Smooth muscle cell (in vitro differentiated cells): ENCODE results near the gene HARS2. TPM values are rescaled to one million over a fixed set of nuclear protein-coding genes. Genes with fewer than 3 reads are reported as not detected.

Source experiments
- DNase-seq: peaks from one replicate; lab custom pipeline; 2025; ENCODE audit not compliant: unreplicated experiment; lab: John Stamatoyannopoulos, UW
- H2AFZ ChIP-seq: fragments of 200-600 bp; sonication (generic); 2 replicates; pipeline ENCODE4 v1.6.0; 2016; ENCODE audit warnings: antibody characterized with exemption, low read depth, mild to moderate bottlenecking
- H3F3A ChIP-seq: fragments of 200-600 bp; sonication (generic); 2 replicates; pipeline ENCODE4 v1.6.0; 2017; ENCODE audit warnings: antibody characterized with exemption, low read depth
- H3K27ac ChIP-seq: fragments of 200-600 bp; sonication (generic); 2 replicates; pipeline ENCODE4 v1.5.1; 2016; ENCODE audit warnings: low read depth, mild to moderate bottlenecking
- H3K27me3 ChIP-seq: fragments of 200-600 bp; sonication (generic); 2 replicates; pipeline ENCODE4 v1.6.1; 2016; ENCODE audit warnings: low read depth, mild to moderate bottlenecking
- H3K36me3 ChIP-seq: fragments of 200-600 bp; sonication (generic); 2 replicates; pipeline ENCODE4 v1.5.1; 2016; ENCODE audit warnings: low read depth
- H3K4me1 ChIP-seq: fragments of 200-600 bp; sonication (generic); 2 replicates; pipeline ENCODE4 v1.5.1; 2016; ENCODE audit warnings: low read depth
- H3K4me2 ChIP-seq: fragments of 200-600 bp; sonication (generic); 2 replicates; pipeline ENCODE4 v1.6.0; 2016; ENCODE audit warnings: mild to moderate bottlenecking
- H3K4me3 ChIP-seq: fragments of 200-600 bp; sonication (generic); 2 replicates; pipeline ENCODE4 v1.5.1; 2016; ENCODE audit warnings: mild to moderate bottlenecking
- H3K79me2 ChIP-seq: fragments of 200-600 bp; sonication (generic); 2 replicates; pipeline ENCODE4 v1.6.0; 2016; ENCODE audit warnings: low read depth, mild to moderate bottlenecking
- H3K9ac ChIP-seq: fragments of 200-600 bp; sonication (generic); 2 replicates; pipeline ENCODE4 v1.6.0; 2016; ENCODE audit warnings: low read depth
- H3K9me3 ChIP-seq: fragments of 200-600 bp; sonication (generic); replicated peaks from 2 replicates; pipeline ENCODE4 v1.5.1; 2016; ENCODE audit warnings: low read depth
- H4K20me1 ChIP-seq: fragments of 200-600 bp; sonication (generic); 2 replicates; pipeline ENCODE4 v1.6.0; 2016; ENCODE audit warnings: low read depth
- CTCF ChIP-seq: fragments of 200-600 bp; sonication (generic); IDR thresholded peaks from 2 replicates; pipeline ENCODE4 v1.5.1; 2017; ENCODE audit warnings: borderline replicate concordance, mild to moderate bottlenecking, antibody characterized with exemption; ENCODE audit not compliant: insufficient read depth, poor library complexity, severe bottlenecking
- WGBS: methylation state at CpG from one replicate; pipeline ENCODE4 v1.1.7; 2016; ENCODE audit warnings: low lambda C conversion rate; 5-methylcytosine and 5-hydroxymethylcytosine counted together
- microRNA-seq: library from miRNA; unstranded; fragments of <30 nt; microRNA quantifications from one replicate; pipeline ENCODE4, GENCODE V29; 2016; ENCODE audit warnings: borderline number of aligned reads
- polyA plus RNA-seq: library from polyadenylated mRNA; unstranded; fragments of >200 nt; fragmentation: Nextera tagmentation; extraction: Ambion mirVana; gene quantifications from 2 replicates; pipeline ENCODE4 v1.2.1, GENCODE V29; 2016
- small RNA-seq: library from RNA; depleted of rRNA; stranded (forward); fragments of <200 nt; gene quantifications from one replicate; pipeline ENCODE3, GENCODE V24; 2014
- total RNA-seq: library from RNA; depleted of rRNA; stranded (reverse); fragments of >200 nt; gene quantifications from 2 replicates; pipeline ENCODE4 v1.2.3, GENCODE V29; 2014

HARS2 gene
- total and polyA plus RNA-seq, 2 experiments from 2014 or later = 15.3 to 24.3 TPM

- Histone ChIP-seq H3K4me2 (no peak overlapping the region), H3K4me1 (no peaks in the 10 kb centered on the region), H4K20me1 (no peaks in the 10 kb centered on the region), H3K79me2 (no peaks in the 10 kb centered on the region), H3K9me3 (no peaks in the 10 kb centered on the region), H3K27me3 (no peaks in the 10 kb centered on the region), H2AFZ (no peak overlapping the region), H3K4me3 (no peak overlapping the region), H3K27ac (no peak overlapping the region), H3K9ac (no peak overlapping the region), H3K36me3 (no peaks in the 10 kb centered on the region), H3F3A (no peaks in the 10 kb centered on the region)
- DNase-seq = no peak
- WGBS = 59% methylated on average over 1 of the region's 1 CpG
- TF ChIP-seq CTCF = no peak
Measured at GRCh38 chr5:140741967-140742366, 50.7 kb downstream of the HARS2 start.

Small RNA genes lying within 50 kb of the gene (microRNA-seq; reads per million reads assigned to microRNA genes)
- gene MIR3655 = not detected

Small RNA genes lying within 50 kb of the gene (small RNA-seq; reads per million reads assigned to genes)
- gene VTRNA1-1 = 82.2 reads per million, percentile 98 among the genes with 10 or more reads in this experiment
- gene VTRNA1-2 = 37.4 reads per million, percentile 94 among the genes with 10 or more reads in this experiment
- 2.5 reads per million, percentile 49 among the genes with 10 or more reads in this experiment for gene VTRNA1-3

Other genes starting within 250 kb of the HARS2 start
- gene EIF4EBP3, start 143.8 kb upstream of the HARS2 start, total RNA-seq = not detected in 2 replicates
- gene EIF4EBP3, start 143.8 kb upstream of the HARS2 start, polyA plus RNA-seq = 3.4 and 4.1 TPM in 2 replicates
- 44.6 and 61.4 TPM in 2 replicates for gene SRA1, start 134.0 kb upstream of the HARS2 start, total RNA-seq
- gene SRA1, start 134.0 kb upstream of the HARS2 start, polyA plus RNA-seq = 144 and 146 TPM in 2 replicates
- gene APBB3, start 126.9 kb upstream of the HARS2 start, total RNA-seq = 11.5 and 19.0 TPM in 2 replicates
- 18.8 and 28.3 TPM in 2 replicates for gene APBB3, start 126.9 kb upstream of the HARS2 start, polyA plus RNA-seq
- 38.1 and 42.7 TPM in 2 replicates for gene SLC35A4, start 126.6 kb upstream of the HARS2 start, total RNA-seq
- 75.4 and 82.9 TPM in 2 replicates for gene SLC35A4, start 126.6 kb upstream of the HARS2 start, polyA plus RNA-seq
- gene CD14, start 58.3 kb upstream of the HARS2 start, total RNA-seq = 0.54 TPM in 1 of 2 replicates, not detected in the other
- 0.09 and 0.69 TPM in 2 replicates for gene CD14, start 58.3 kb upstream of the HARS2 start, polyA plus RNA-seq
- gene TMCO6, start 52.0 kb upstream of the HARS2 start, total RNA-seq = 3.3 and 11.4 TPM in 2 replicates
- gene TMCO6, start 52.0 kb upstream of the HARS2 start, polyA plus RNA-seq = 4.4 and 5.9 TPM in 2 replicates
- gene NDUFA2, start 43.8 kb upstream of the HARS2 start, total RNA-seq = 24.3 and 63.0 TPM in 2 replicates
- gene NDUFA2, start 43.8 kb upstream of the HARS2 start, polyA plus RNA-seq = 120 and 126 TPM in 2 replicates
- 85.1 and 87.5 TPM in 2 replicates for gene IK, start 43.6 kb upstream of the HARS2 start, total RNA-seq
- 77.6 and 79.3 TPM in 2 replicates for gene IK, start 43.6 kb upstream of the HARS2 start, polyA plus RNA-seq
- 11.2 and 14.2 TPM in 2 replicates for gene WDR55, start 26.6 kb upstream of the HARS2 start, total RNA-seq
- gene WDR55, start 26.6 kb upstream of the HARS2 start, polyA plus RNA-seq = 20.6 and 23.6 TPM in 2 replicates
- 0.27 and 2.2 TPM in 2 replicates for gene DND1, start 17.9 kb upstream of the HARS2 start, total RNA-seq
- gene DND1, start 17.9 kb upstream of the HARS2 start, polyA plus RNA-seq = 0.31 and 0.64 TPM in 2 replicates
- gene HARS1, start 85 bp upstream of the HARS2 start, total RNA-seq = 29.4 and 54.5 TPM in 2 replicates
- gene HARS1, start 85 bp upstream of the HARS2 start, polyA plus RNA-seq = 72.1 and 83.8 TPM in 2 replicates
- 32.9 and 39.7 TPM in 2 replicates for gene ZMAT2, start 9.0 kb downstream of the HARS2 start, total RNA-seq
- 34.6 and 37.2 TPM in 2 replicates for gene ZMAT2, start 9.0 kb downstream of the HARS2 start, polyA plus RNA-seq
- gene PCDHA1, start 94.7 kb downstream of the HARS2 start, total RNA-seq = 0.04 TPM in 1 of 2 replicates, not detected in the other
- not detected in 2 replicates for gene PCDHA1, start 94.7 kb downstream of the HARS2 start, polyA plus RNA-seq
- gene PCDHA2, start 103.4 kb downstream of the HARS2 start, total RNA-seq = 3.0 and 4.7 TPM in 2 replicates
- 2.5 and 2.7 TPM in 2 replicates for gene PCDHA2, start 103.4 kb downstream of the HARS2 start, polyA plus RNA-seq
- gene PCDHA3, start 109.6 kb downstream of the HARS2 start, total RNA-seq = 3.2 and 3.9 TPM in 2 replicates
- 0.47 and 0.89 TPM in 2 replicates for gene PCDHA3, start 109.6 kb downstream of the HARS2 start, polyA plus RNA-seq
- 7.1 and 10.8 TPM in 2 replicates for gene PCDHA4, start 115.6 kb downstream of the HARS2 start, total RNA-seq
- 4.1 and 5.0 TPM in 2 replicates for gene PCDHA4, start 115.6 kb downstream of the HARS2 start, polyA plus RNA-seq
- 0.31 and 1.7 TPM in 2 replicates for gene PCDHA5, start 130.2 kb downstream of the HARS2 start, total RNA-seq
- gene PCDHA5, start 130.2 kb downstream of the HARS2 start, polyA plus RNA-seq = 0.05 and 0.14 TPM in 2 replicates
- gene PCDHA6, start 136.5 kb downstream of the HARS2 start, total RNA-seq = 1.2 and 2.4 TPM in 2 replicates
- 0.17 and 0.22 TPM in 2 replicates for gene PCDHA6, start 136.5 kb downstream of the HARS2 start, polyA plus RNA-seq
- 2.4 and 3.1 TPM in 2 replicates for gene PCDHA7, start 142.8 kb downstream of the HARS2 start, total RNA-seq
- 0.37 and 1.0 TPM in 2 replicates for gene PCDHA7, start 142.8 kb downstream of the HARS2 start, polyA plus RNA-seq
- 0.40 and 0.94 TPM in 2 replicates for gene PCDHA8, start 149.7 kb downstream of the HARS2 start, total RNA-seq
- gene PCDHA8, start 149.7 kb downstream of the HARS2 start, polyA plus RNA-seq = 0.40 and 0.45 TPM in 2 replicates
- 1.7 and 2.1 TPM in 2 replicates for gene PCDHA9, start 156.9 kb downstream of the HARS2 start, total RNA-seq
- gene PCDHA9, start 156.9 kb downstream of the HARS2 start, polyA plus RNA-seq = 0.27 and 0.43 TPM in 2 replicates
- gene PCDHA10, start 164.4 kb downstream of the HARS2 start, total RNA-seq = 16.1 and 19.6 TPM in 2 replicates
- gene PCDHA10, start 164.4 kb downstream of the HARS2 start, polyA plus RNA-seq = 9.0 and 10.1 TPM in 2 replicates
- 2.1 and 3.8 TPM in 2 replicates for gene PCDHA11, start 177.5 kb downstream of the HARS2 start, total RNA-seq
- 1.6 and 3.0 TPM in 2 replicates for gene PCDHA11, start 177.5 kb downstream of the HARS2 start, polyA plus RNA-seq
- 7.3 and 9.6 TPM in 2 replicates for gene PCDHA12, start 183.9 kb downstream of the HARS2 start, total RNA-seq
- gene PCDHA12, start 183.9 kb downstream of the HARS2 start, polyA plus RNA-seq = 2.2 and 2.9 TPM in 2 replicates
- gene PCDHA13, start 190.7 kb downstream of the HARS2 start, total RNA-seq = 0.99 and 2.5 TPM in 2 replicates
- gene PCDHA13, start 190.7 kb downstream of the HARS2 start, polyA plus RNA-seq = 0.30 and 1.3 TPM in 2 replicates
- 5.6 and 9.3 TPM in 2 replicates for gene PCDHAC1, start 234.8 kb downstream of the HARS2 start, total RNA-seq
- 0.13 and 0.97 TPM in 2 replicates for gene PCDHAC1, start 234.8 kb downstream of the HARS2 start, polyA plus RNA-seq